HepG2 (cell line): Measurements from ENCODE around the gene KCNQ1OT1. TPM values are rescaled to one million over a fixed set of nuclear protein-coding genes. Genes with fewer than 3 reads are reported as not detected.
"Not testable (repeated sequence)": the region's sequence is repeated elsewhere in the genome, so short reads cannot be mapped to it uniquely, and the experiment has no call there.

ENCODE experiments used
- ATAC-seq: fragments of 200-7000 bp; cut with Tn5 transposase; 3 replicates; pipeline ENCODE4 v1.9.1; 2020; ENCODE audit warnings: mild to moderate bottlenecking, moderate library complexity
- BruUV-seq: library from RNA; stranded (reverse); fragments of 400-500 nt; replicated peaks from 2 replicates; lab custom pipeline; 2021; lab: Mats Ljungman, UMichigan
- CTCF ChIA-PET: fragments of 300-600 bp; formaldehyde crosslinking; extraction: SDS; loops from one replicate; lab custom pipeline; 2021; ENCODE audit warnings: low total read pairs, inconsistent platforms, low intra/inter-chr PET ratio; lab: Yijun Ruan, JAX
- POLR2A ChIA-PET: fragments of 350-600 bp; sonication (Branson Sonifier 250); formaldehyde crosslinking; loops from one replicate; lab custom pipeline; 2020; ENCODE audit warnings: antibody characterized with exemption, inconsistent platforms; lab: Yijun Ruan, JAX
- DNase-seq: peaks from one replicate; pipeline ENCODE4 v3.0.0-alpha.2; 2015; ENCODE audit warnings: low spot score
- FAIRE-seq: peaks from 3 replicates; lab custom pipeline; 2011; peaks lifted over from hg19 to GRCh38; lab: Jason Lieb, UNC
- H2AFZ ChIP-seq: one replicate; pipeline ENCODE4 v1.6.1; 2011; ENCODE audit warnings: low read length, inconsistent platforms
- H3K27ac ChIP-seq: fragments of 300-600 bp; 3 replicates; pipeline ENCODE4 v1.8.0; 2011; ENCODE audit warnings: mixed run types, mild to moderate bottlenecking, mixed read lengths, low read length, inconsistent platforms; ENCODE audit not compliant: insufficient read depth; ENCODE audit errors: extremely low read length
- H3K27me3 ChIP-seq, 2 experiments: fragments of 200-600 bp in 1 of 2; 2 replicates in 1 of 2; 3 replicates in 1 of 2; pipeline versions ENCODE4 v1.6.0 to v1.8.0; 2011; ENCODE audit warnings: low read length in 2 of 2, mild to moderate bottlenecking in 2 of 2, moderate library complexity in 2 of 2, inconsistent platforms in 1 of 2; ENCODE audit not compliant: insufficient read depth in 2 of 2, control insufficient read depth in 1 of 2
- H3K36me3 ChIP-seq, 2 experiments: fragments of 200-600 bp in 1 of 2; replicated peaks in 1 of 2; 2 replicates in 1 of 2; 3 replicates in 1 of 2; pipeline versions ENCODE4 v1.5.1 to v1.8.0; 2011; ENCODE audit warnings: low read length in 2 of 2, inconsistent platforms in 1 of 2; ENCODE audit not compliant: insufficient read depth in 2 of 2, control insufficient read depth in 1 of 2
- H3K4me1 ChIP-seq: 2 replicates; pipeline ENCODE4 v1.5.1; 2012; ENCODE audit warnings: low read length, inconsistent platforms; ENCODE audit not compliant: insufficient read depth
- H3K4me2 ChIP-seq: 2 replicates; pipeline ENCODE4 v1.6.0; 2011; ENCODE audit warnings: low read depth, low read length, inconsistent platforms
- H3K4me3 ChIP-seq, 3 experiments: fragments of 200-600 bp in 1 of 3; sonication (generic), shearing (Covaris generic) in 1 of 3; replicated peaks in 1 of 3; 2 replicates each; pipeline ENCODE4 v1.5.1; 2011 to 2016; ENCODE audit warnings: low read length in 3 of 3, inconsistent platforms in 2 of 3, low read depth in 2 of 3, mild to moderate bottlenecking in 2 of 3, control low read depth in 1 of 3, mixed read lengths in 1 of 3; ENCODE audit not compliant: insufficient read depth in 1 of 3
- H3K79me2 ChIP-seq: one replicate; pipeline ENCODE4 v1.6.1; 2011; ENCODE audit warnings: low read length, inconsistent platforms; ENCODE audit not compliant: insufficient read depth
- H3K9ac ChIP-seq: 2 replicates; pipeline ENCODE4 v1.6.0; 2011; ENCODE audit warnings: mild to moderate bottlenecking, low read depth, low read length, inconsistent platforms; ENCODE audit not compliant: insufficient read depth
- H3K9me3 ChIP-seq: 2 replicates; pipeline ENCODE4 v1.5.1; 2012; ENCODE audit warnings: mild to moderate bottlenecking, low read length
- H4K20me1 ChIP-seq: 2 replicates; pipeline ENCODE4 v1.6.0; 2011; ENCODE audit warnings: inconsistent platforms, mild to moderate bottlenecking, low read length, moderate library complexity; ENCODE audit not compliant: insufficient read depth
- AGO2 ChIP-seq: fragments of 200-400 bp; formaldehyde crosslinking; optimal IDR thresholded peaks from 2 replicates; pipeline ENCODE3; 2017; ENCODE audit warnings: mild to moderate bottlenecking, low read depth, low read length, moderate library complexity
- AKAP8 ChIP-seq: sonication (generic); formaldehyde crosslinking; IDR thresholded peaks from 2 replicates; pipeline ENCODE4 v1.5.1; 2020; ENCODE audit warnings: mild to moderate bottlenecking, missing genetic modification reagents
- ZNF280B ChIP-seq: sonication (generic); formaldehyde crosslinking; IDR thresholded peaks from 2 replicates; pipeline ENCODE4 v1.5.0; 2020; ENCODE audit warnings: missing genetic modification reagents, mild to moderate bottlenecking, borderline replicate concordance
- ZNF687 ChIP-seq: sonication (generic); formaldehyde crosslinking; IDR thresholded peaks from 2 replicates; pipeline ENCODE4 v1.5.1; 2020; ENCODE audit warnings: mild to moderate bottlenecking, missing genetic modification reagents, moderate library complexity
- WGBS: methylation state at CpG from one replicate; pipeline ENCODE4 v1.1.6; 2017; ENCODE audit warnings: low lambda C conversion rate; 5-methylcytosine and 5-hydroxymethylcytosine counted together
- in situ Hi-C: cut with HindIII; loops from 2 replicates; pipeline ENCODE4 v1.10.0; 2017; ENCODE audit warnings: low pct_unique_long_range_greater_than_20kb; ENCODE audit not compliant: extremely low pct_ligation_motif_present
- intact Hi-C: fragments of 100-400 bp; cut with micrococcal nuclease; formaldehyde crosslinking; loops from one replicate; pipeline ENCODE4 v1.10.0; 2022; ENCODE audit not compliant: unreplicated experiment
- polyA plus RNA-seq, 8 experiments: library from polyadenylated mRNA; depleted of rRNA in 3 of 8; stranded (reverse) in 7 of 8; unstranded in 1 of 8; fragments of >200 nt; fragmentation: Illumina TruSeq in 4 of 8; extraction: Trizol in 4 of 8; gene quantifications; 2 replicates each; pipeline versions ENCODE4 v1.2.1 to v1.2.3, GENCODE V29; 2011 to 2016; ENCODE audit warnings: low read depth in 4 of 8, missing spikeins in 1 of 8, mixed read lengths in 1 of 8; ENCODE audit not compliant: insufficient read depth in 1 of 8
- total RNA-seq, 5 experiments: library from RNA; depleted of rRNA; stranded (reverse); fragments of >200 nt; fragmentation: Illumina TruSeq; extraction: Trizol; gene quantifications; 2 replicates each; pipeline ENCODE4 v1.2.3, GENCODE V29; 2016; ENCODE audit warnings: low read depth in 1 of 5

KCNQ1OT1 gene
- total and polyA plus RNA-seq, 2 of the 13 experiments (the other 11 are each of a cell fraction or from before 2014, with no cell fraction given), result 1.3 to 18.9 TPM

- POLR2A ChIA-PET, H4K20me1 ChIP-seq, H3K27ac ChIP-seq, intact Hi-C loops, H3K27me3 ChIP-seq, H3K4me3 ChIP-seq, ATAC-seq, H3K9ac ChIP-seq, H2AFZ ChIP-seq, CTCF ChIA-PET, H3K4me1 ChIP-seq, DNase-seq, H3K36me3 ChIP-seq, H3K4me2 ChIP-seq, in situ Hi-C loops, FAIRE-seq, H3K79me2 ChIP-seq, BruUV-seq: not testable (repeated sequence)
- TF ChIP-seq ZNF687, result peak; percentile 19; the same call in 1 of the 2 replicates
- TF ChIP-seq AGO2, result peak; percentile 63
- TF ChIP-seq ZNF280B (CRISPR knock-in tag), result 0 out of 2 replicates have a peak, but pooled peaks have one; percentile 38
- peak; percentile 66; the same call in 1 of the 2 replicates for TF ChIP-seq AKAP8 (CRISPR knock-in tag)
- WGBS, result 85% methylated on average over 7 of the region's 13 CpGs
- H3K9me3 ChIP-seq, result peaks cover 73% of the 10 kb centered on the region
Observed at GRCh38 chr11:2639763-2640162, 60.0 kb downstream of the KCNQ1OT1 start.
